Activated CD4-positive, alpha-beta T cell treated with anti-CD3 and anti-CD28 coated beads for 1 hour (primary cell): ENCODE results near the gene AKR1B1.
A peak's percentile ranks its signal among the peaks of the same experiment; 100 is the strongest.

Experiments
- DNase-seq: peaks from one replicate; pipeline ENCODE4 v3.0.0-alpha.2; 2020

Gene AKR1B1

DNA sequence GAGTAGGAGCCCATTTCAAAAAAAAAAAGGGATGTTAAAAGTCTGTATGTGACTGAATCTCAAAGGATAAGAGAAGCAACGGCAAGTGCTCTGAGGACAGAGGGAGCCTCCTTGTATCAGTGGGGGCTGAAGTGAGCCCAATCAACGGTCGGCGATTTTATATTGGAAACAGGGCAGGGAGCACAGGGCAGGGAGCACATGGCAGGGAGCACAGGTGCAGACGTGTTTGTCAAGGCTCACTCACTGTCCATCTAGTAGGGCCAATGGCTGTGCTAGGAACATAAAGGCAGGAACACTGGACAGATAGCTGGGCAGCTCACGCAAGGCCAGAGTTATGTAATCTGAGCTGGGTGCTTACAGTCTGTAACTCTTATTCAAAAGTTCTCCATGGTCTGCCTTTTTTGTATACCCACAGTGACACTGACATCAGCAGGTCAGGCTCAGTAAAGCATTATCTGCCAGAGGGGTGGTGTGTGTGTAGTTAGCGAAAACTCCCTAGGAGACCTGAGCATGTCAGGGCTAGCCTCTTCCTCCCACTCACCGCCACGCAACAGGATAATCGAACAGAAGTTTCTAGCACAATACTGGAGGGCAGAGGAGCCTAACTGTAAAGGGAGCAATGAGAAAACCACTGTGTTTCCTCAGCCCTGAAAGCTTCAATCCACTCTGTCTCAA lies 15.4 kb downstream of the AKR1B1 start:
- DNase-seq: no peak

DNA sequence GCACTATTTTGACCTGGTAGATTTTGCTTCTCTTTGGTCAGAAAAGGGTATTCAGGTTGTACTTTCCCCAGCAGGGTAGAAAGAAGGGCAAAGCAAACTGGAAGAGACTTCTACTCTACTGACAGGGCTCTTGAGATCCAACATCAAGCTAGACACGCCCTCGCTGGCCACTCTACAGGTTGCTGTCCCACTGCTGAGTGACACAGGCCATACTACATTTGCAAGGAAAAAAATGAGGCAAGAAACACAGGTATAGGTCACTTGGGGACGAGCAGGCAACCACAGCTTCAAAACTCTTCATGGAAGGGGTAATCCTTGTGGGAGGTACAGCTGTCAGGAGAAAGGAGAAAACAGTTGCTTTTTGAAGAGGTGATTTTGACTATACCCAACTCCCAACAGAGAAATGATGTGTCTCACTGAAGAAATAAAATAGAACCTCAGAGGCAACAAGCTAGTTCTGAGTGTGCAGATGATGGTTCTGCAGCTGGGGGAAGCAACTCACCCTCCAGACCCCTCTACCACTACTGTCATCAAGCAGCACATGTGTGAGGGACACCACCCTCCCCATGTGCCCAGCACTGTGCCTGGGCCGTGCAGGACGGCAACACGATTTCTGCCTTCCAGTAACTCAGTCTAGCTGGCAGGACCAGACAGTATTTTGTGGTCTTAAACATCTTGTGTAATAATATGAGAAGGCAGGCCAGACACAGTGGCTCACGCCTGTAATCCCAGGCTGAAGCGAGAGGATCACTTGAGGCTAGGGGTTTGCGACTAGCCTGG lies 16.3 kb downstream of the AKR1B1 start:
- no peak for DNase-seq

DNA sequence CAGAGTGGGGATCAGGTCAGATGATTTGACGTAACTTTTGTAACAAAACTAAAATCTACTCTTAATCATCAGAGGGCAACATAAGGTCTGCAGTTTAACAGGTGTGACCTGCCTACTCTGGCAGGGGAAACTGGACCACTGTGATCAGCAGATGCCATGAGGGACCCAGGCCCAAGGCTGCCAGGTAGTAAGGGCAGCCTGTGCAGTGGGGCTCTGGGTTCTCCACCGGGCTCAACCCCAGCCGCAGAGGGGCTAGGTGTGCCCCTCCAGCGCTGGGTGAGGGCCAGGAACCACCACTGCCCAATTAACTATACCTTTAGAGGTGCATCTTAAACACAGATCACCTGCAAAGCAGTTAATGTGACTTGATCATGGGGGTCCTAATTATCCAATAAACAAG lies 17.6 kb downstream of the AKR1B1 start:
- DNase-seq: no peak

DNA sequence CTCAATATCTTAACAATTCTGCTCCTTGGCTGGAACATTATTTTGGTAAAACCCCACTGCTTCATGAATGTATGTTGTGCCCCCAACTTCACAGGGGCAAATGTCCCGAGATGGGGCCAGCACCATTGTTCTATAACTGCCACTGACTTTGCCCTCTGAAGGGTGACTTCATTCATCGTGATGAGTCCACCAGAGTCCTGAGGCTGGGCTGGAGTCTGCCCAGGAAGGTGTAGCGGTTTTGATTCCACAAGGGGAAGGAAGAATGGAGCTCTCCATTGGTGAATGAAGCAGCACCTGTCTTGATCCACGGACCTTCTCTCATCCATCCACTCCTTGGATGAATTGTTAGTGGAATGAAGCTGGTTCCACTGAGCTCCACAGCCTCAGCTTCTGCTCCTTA lies 18.4 kb downstream of the AKR1B1 start:
- no peak for DNase-seq

DNA sequence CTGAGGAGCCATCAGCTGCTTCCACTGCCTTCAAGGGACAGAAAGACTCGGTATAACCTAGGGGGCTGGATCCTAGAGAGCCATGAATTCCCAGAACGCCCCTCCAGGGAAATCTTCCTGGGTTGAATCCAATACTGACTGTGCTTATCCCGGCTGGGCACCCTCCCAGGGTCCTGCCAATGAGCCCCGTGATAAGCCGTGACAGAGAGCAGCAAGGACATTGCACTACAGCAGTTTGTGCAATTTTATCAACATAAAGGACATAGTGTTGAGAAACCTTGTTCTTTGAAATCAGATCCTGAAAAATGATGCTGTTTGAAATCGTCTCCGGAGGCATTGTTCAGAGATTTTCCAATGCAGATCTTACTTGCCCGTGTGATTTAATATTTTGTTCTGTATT lies 18.8 kb downstream of the AKR1B1 start:
- DNase-seq: no peak

DNA sequence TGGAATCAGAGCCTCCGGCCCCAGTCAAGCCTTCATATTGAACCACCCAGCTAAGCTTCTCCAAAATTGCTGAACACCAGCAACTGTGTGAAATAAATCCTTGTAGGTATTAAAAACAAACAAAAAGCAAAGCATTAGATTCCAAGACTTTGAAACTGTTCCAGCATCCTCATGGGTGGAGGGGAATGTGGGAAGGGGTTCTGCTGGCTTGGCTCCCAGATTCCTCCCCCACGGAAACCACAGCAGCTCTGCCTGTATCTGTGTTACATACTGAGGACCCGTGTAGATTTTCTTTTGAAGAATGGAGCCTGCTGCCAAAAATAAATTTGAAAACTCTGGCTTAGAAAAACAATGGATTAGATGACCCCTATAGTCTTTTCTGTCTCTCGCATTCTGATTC lies 20.0 kb downstream of the AKR1B1 start:
- no peak for DNase-seq

DNA sequence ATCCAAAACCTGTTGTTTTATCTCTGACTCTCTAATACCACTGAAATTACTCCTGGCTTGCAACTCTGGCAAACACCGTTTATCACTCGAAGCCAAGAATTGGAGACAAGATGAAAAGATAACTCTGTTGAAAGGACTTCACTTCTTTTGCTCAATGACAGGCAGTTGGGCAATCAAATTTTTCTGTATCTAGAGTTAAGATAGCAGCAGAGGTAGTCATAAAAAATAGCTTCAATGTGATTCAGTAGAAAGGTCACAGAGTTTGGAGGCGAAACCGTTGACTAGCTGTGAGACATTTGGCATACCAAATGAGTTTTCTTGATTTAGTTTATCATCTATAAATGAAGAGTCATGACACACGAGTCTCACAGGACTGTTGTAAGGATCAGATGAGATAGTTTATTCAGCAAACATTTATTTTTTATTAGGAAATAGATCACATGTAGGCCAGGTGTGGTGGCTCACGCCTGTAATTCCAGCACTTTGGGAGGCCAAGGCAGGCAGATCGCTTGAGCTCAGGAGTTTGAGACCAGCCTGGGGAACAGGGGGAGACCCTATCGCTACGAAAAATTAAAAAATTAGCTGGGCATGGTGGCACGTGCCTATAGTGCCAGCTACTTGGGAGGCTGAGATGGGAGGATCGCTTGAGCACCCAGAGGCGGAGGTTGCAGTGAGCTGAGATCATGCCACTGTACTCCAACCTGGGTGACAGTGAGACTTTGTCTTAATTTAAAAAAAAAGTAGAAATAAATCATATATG lies 23.6 kb downstream of the AKR1B1 start:
- DNase-seq: no peak

DNA sequence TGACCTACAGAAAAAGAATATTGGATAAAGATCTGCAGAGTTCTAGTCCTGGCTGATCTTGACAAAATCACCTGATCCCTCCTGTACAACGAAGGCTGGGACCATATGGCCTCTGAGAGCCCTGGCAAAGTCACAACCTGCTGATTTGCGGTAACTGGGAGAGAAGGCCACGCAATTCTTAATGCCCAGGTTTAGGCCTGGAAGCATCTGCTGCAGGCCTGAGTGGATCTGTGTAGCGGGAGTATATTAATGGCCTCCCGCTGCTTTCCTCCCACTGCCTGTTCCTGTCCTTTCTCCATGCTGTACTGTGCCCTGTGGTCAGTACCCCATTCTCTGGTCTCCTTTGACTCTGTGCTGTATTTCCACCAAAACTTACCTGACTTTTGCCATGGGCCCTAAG lies 24.2 kb downstream of the AKR1B1 start:
- DNase-seq: no peak

DNA sequence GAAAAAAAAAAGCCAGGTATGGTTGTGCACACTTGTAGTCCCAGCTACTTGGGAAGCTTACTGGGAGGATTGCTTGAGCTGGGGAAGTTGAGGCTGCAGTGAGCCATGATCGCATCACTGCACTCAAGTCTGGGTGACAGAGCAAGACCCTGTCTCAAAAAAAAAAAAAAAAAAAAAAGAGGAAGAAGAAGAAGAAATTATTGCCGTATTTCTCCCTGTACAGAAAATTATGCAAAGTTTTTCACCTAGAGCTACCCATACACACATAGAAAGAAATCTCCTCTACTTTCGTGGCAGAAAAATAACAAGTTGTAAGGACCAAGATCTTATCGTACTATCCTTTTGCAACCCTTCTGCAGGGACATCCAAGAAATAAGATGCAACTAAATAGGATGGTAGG lies 25.5 kb downstream of the AKR1B1 start:
- no peak for DNase-seq

DNA sequence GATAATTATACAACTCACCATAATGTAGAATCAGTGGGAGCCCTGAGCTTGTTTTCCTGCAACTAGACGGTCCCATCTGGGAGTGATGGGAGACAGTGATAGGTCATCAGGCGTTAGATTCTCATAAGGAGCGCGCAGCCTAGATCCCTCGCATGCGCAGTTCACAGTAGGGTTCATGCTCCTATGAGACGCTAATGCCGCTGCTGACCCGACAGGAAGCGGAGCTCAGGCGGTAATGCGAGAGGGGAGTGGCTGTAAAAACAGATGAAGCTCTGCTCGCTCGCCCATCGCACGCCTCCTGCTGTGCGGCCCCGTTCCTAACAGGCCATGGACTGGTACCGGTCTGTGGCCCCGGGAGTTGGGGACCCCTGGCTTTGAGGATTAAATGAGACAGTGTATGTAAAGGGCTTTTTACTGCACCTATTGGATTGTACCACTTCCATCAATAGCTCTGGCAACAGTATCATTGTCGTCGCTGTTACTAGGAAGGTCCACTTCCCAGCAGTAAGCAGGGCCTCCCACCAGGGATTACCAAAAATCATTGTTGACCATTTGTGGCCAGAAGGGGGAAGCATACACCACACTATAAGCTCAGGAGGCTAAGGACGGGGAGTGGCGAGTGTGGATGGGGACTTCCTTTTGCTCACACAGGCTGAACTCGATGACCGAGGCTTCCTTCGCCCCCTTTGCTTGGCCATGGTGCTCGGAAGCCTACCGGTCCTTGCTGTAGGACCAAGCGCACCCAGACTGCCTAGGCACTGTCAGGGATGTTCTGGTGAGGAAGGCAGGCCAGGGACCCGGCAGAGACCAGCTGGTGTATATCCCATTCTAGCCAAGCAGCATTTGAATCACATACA lies 26.4 kb downstream of the AKR1B1 start:
- peak; percentile 57 for DNase-seq

DNA sequence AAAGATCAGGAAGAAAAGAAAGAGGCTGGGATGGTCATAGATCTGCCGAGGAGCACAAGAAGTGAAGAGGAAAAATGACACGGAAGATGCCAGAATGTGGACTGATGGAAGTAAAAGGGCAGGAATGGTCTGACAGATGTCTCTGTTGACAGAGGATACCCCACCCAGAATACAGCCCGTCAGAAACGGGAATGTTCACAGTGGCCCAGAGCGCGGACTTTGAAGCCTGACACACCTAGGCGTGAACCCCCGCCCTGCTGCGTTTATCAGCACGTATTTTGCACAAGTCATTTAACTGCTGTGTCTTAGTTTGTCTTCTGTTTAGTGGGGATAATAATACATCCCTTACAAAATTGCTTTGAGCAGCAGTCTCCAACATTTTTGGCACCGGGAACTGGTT lies 27.1 kb downstream of the AKR1B1 start:
- no peak for DNase-seq

DNA sequence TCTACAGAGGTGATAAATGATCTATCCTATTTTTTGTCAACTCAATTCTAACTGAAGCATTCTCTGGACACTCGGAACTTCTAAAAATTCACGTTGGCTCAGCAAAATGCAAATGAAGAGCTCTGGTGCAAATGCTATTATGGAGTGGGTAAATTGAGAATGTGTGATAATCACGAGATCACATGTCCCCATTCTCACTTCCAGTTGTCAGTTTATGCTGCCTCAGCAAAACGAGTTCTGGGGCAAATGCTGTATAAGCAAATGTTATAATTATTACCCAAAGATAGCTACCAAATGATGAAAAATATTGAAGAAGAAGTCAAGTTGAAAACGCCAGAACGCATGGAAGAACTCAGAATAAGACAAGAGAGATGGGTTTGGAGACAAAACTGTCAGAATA lies 29.4 kb downstream of the AKR1B1 start:
- no peak for DNase-seq

DNA sequence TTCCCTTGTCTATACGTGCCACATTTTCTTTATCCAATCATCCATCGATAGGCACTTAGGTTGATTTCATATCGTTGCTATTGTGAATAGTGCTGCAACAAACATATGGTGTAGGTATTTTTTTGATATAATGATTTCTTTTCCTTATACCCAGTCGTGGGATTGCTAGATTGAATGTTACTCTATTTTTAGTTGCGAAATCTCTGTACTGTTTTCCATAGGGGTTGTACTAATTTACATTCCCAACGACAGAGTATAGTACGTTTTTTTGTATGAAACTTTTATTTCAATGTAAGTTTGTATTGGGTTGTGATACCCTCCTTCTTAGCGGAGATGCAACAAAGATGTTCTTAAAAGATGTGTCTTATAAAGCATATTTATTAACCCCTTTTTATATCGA lies 30.0 kb downstream of the AKR1B1 start:
- no peak for DNase-seq

DNA sequence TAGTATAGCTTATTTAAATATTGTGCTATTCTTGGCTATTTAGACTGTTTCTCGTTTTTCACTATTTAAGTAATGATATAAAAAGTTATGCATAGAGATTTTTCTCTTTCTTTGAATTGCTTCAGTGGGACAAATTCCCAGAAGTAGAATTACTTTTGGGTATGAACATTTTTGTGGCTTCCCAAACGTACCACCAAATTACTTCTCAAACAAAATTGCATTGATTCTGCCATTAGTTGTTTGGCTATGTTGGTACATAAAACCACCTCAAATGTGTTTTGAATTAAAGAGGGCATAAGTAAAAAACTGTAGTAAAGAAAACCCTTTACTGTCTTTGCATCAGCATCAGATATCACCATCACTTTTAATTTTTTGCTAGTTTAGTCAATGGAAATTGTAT lies 31.0 kb downstream of the AKR1B1 start:
- DNase-seq: no peak

DNA sequence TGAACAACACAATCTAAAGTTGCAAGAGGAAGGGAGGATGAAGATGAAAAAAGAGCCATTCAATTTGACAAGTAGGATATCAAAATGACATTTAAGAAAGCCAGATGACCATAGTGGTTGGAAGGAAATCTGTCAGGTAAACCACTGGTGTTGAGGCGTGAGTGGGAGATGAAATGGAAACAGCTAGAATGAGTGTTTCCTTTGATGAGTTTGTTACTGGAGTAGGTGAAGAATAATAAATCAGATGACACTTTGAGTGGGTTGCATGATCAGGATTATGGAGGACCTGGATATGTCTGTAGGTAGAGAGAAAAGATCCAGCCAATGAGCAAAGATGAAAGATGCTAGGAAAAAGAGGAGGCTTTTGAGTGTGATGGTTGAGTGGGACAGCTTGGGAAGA lies 33.1 kb downstream of the AKR1B1 start:
- DNase-seq: no peak

DNA sequence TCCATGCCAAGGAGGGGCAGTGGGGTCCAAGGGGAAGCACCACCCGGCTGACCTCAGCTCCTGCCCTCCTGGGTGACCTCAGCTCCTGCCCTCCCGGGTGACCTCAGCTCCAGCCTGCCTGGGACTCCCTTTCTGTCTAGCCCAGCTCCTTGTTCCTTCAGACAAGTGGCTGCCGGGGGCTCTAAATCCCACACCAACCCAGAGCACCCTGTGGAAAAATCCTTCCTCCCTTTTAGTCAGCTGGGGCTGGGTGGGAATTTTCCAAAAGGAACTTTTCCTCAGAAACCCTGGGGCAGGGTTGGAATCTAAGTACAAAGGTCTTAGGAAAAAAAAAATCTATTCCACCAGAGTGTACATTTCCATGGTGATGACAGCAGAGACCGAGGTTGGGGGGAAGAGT lies 36.3 kb downstream of the AKR1B1 start:
- DNase-seq: no peak

DNA sequence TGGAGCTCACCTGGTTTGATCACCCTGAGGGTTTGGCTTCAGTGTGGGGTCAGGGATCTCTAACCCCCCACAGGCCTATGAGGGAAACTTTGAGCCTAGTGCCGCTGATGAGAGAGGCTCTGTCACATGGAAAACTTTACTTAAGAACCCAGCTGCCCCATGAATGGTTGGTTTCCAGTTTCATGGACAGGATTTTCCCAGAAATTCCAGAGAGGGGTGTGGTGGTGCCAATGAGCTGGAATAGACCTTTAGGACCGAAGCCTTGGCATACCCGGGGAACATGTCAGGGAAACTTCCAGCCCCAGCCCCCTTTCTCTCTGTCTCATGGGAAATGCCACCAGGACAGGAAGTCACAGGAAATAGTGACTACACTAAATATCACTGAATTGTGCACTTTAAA lies 36.9 kb downstream of the AKR1B1 start:
- no peak for DNase-seq

DNA sequence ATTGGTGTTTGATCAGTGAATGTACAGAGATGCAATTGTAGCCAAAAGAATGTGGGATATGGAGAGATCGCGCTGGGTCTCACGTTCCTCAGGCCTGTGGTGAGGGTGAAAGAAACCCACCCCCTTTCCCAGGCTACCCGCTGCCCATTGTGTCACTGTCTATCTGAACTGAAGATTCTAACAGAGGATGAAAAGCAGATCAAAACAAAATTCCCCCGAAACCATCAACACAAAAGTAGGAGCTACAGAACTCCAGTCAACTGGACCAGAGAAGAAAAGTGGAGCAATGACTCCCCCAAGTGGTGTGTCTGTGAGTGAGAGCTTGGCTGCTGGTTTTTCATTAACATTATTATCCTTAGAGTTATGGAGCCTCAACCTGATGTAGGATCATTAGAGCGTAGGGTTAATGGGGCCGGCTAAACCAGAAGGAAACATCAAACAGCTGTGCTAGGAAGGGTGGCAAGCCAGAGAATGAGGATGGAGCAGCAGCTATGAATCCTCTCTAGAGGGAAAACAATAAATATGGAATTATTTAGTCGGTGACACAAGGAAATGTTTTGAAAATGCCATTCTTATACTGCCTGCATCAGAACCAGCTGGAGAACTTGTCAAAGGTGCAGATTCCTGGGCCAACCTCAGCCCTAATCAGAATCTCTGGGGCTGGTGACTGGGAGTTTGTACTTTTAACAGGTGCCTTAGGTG lies 38.3 kb downstream of the AKR1B1 start:
- no peak for DNase-seq

DNA sequence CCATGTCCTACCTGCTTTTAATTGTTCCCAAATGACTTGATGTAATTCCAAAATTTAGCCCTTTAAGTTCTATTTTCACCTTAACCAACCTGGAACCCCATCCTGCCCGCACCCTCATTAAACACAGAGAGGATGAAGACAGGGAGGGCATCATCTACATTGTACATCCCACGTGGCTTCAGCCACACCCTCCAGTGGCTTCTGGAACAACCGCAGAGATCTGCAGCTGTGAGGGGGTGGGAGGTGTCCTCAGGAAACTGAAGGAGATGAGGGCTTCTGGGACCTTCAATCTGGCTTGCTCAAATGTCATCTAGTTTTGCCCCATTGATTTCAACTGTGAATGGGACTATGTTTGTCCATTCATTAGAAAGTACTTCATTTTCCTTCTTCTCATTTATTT lies 39.0 kb downstream of the AKR1B1 start:
- DNase-seq: no peak

DNA sequence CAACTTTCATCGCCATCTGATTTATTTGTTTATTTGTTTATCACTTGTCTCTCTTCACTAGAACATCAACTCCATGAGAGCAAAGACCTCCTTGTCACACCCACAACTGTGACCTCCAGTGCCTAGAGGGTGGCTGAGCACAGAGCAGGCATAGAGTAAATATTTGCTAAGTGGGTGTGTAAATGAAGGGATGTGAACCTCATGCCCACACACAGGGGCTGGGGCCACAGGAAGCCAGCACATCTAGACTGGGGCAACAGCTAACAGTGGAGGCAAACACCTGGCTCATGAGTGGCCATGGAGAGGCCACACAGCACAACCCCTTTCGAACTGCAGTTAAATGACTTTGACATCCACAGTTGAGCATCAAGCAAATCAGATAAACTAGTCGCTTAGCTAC lies 39.8 kb downstream of the AKR1B1 start:
- no peak for DNase-seq

DNA sequence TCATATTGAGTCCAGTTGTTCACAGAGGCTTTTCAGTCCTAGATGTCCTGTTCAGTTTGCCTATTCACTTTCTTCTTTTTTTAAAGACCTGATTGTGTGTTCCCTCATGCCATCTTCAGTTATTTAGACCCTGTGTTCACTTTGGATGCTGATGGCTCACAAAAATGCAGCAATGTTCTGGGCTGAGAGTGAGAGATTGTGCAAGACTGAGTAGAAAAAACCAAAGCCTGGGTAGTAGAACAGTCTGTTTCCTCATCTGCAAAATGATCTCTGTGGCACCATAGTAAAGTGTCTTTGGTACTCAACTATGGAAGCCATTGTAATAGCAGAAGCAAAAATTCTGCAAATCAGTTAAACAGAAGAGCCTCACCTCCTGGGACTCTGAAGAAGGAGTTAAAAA lies 43.2 kb downstream of the AKR1B1 start:
- DNase-seq: no peak

DNA sequence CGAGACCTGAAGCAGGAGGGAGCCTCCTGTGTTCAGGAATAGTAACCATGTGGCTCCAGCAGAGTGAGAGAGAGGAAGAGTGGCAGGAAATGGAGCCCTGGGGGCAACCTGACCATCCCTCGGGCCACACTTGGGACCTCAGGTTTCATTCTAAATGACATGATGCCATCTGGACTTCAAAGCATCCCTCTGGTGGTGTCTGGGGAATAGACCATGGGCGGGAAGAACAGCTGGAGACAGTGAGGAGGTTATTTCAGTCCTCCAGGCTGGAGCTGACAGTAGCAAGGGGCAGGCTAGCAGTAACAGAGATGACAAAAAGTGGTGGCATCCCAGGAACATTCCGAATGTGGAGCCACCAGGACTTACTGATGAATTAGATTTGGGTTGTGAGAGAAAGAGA lies 44.8 kb downstream of the AKR1B1 start:
- DNase-seq: no peak

DNA sequence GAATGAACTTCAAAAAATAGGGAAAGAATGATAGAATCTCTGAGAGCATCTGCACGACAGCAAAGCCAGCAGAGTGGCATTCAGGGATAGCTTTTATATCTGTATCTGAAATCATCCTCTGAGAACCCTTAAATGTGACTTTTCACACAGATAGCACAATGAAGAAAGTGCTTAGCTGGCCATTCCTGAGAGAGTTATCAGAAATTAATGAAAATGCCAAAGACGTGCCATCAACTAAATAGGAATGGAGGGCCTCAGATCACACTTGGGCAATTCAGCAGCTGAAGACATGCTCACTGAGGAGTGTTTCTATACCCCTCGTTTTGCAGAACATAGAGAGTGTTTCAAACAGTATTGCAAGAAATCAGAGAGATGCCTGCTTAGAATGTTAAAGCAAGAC lies 51.6 kb downstream of the AKR1B1 start:
- no peak for DNase-seq
